NCI-H526 treated with DMSO at 0.1 percent for 48 hours (cell line): ENCODE measurements around the gene AANAT.
A peak's percentile ranks its signal among the peaks of the same experiment; 100 is the strongest.

ENCODE experiments used
- DNase-seq: peaks from one replicate; lab custom pipeline; 2025; lab: John Stamatoyannopoulos, UW

Gene AANAT

DNA sequence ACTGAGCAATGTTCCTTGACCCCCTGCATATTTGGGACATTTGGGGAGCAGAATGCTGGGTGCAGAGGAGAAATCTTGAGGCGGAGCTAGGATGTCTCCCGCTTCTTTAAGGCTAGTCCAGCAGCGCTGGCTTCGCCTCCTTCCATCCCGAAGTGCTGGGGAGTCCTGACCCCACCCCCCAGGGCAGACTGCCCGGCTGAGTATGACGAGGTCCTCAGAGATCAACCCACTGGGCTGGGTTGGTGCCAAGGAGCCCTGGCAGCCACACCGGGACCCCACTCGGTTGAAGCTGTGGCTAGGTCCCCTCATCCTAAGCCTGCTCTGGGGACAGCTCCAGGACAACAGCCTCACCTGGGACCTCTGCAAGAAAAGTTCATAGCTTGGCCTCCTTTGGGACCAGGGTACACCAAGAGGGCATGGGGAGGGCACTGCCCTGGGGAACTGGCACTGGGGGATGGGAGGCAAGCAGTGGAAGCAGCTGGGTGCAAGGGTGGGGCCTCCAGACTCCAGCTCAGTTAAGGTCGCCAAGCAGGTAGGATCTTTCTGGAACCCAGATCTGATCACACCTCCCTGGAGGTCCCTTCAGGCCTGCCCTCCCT, 22.8 kb downstream of the AANAT start:
- DNase-seq, result no peak

DNA sequence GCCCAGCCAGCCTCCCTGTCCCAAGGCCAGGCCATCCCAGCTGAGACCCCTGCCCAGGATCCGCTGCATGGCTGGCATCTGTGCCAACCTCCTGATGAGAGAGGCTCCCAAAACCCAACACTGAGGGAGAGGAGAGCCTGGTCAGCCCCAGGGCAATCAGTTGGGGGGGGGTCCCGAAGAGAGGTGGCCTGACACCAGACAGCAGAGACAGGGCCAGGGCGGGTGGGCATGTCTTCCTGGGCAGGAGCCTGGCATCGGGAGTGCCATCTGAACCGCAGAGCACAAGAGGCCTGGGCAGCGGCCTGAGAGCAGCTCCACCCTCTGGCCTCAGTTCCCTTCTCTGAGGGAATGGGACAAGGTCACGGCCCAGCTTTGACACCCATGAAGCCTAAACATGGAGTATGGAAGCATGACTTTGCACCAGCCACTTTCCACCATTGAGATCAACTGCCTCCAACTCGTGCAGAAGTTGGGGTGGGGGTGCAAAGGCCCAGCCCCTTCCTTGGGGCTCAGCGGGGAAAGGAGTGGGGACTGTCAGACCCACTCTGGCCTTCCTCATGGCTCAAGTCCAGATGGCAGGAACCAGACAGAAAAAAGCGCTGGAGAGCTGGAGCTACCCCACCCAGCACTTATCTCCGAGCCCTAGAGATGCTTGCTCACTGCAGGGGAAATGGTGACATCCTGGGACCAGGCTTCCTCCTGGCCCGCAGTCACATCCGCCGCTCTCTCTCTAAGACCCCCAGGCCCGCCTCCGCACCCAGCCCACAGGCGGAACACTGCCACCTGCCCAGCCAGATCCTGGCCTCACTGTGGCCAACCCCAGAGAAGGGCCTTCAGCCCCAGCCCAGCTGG, 24.1 kb downstream of the AANAT start:
- DNase-seq, result no peak

DNA sequence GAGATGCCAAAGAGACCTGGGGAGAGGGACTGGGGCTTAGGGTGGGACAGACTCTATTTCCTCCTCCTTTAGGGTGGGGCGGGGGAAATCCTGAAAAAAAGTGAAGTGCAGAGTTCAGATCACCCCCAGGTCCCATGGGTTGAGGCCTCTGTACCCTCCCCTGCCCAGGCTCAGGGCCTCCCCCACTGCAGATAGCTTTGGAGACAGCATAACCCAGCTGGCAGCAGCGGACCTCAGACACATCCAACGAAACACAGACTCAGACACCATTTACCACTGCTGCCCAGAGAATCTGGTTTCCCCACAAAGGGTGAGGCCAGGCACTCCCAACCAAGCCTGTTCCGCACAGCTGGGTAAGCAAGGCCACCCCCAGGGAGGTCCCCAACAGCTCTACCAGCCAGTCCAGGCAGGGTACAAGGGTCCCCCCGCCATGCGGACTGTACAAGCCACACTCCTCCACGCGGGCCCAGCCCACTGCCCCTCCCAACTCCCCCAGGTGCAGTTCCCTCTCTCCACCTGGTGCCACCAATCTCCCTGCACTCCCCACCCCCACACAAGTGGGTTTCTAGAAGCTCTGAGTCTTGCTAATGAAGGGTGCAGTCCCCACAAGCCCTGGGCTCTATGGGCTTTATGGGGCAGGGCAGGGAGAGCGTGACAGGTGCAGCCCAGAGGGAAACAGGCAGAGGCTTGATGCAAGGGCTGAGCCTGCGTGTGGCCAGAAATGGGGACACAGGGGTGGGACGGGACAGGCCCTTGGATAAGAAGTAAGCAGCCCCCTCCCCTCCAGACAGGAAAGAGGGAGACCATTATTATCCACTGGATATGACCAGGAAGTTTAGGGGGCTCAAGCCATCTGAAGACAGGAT, 25.0 kb downstream of the AANAT start:
- DNase-seq, result no peak

- no peak for DNase-seq
Observed at GRCh38 chr17:76492989-76493501, 25.6 kb downstream of the AANAT start.

- DNase-seq, result no peak
Observed at GRCh38 chr17:76493505-76494167, 26.2 kb downstream of the AANAT start.

DNA sequence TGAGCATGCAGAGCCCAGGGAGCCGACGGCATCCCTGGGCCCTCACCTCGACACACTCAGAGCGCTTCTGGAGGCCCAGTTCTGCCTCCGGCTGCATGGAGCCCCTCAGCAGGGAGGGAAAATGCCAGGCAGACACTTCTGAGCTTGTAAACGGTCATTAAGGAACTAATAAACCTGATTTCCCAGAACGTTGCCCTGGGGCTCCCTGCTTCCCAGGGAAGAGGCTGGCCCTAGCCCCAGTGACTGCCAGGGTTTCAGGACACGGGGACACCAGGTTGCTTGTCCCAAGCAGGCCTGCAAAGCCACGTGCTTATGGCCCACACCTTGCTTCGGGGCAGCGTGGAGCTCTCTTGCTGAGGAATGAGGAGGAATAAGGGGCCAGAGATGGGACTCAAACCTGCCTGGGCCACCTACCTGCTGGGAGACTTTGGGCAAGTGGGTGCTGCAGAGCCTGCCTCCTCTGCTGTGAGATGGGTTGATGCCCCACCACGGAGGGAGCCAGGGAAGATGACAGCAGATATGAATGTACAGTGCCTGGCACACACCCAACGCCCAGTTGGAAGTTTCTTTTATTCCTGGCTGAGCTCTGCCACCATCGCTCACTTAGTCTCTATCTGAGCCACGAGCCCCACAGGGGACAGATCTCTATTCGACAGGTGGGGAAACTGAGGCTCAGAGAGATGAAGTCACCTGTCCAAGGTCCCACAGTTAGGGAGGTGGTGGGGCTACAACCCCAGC, 28.4 kb downstream of the AANAT start:
- DNase-seq, result no peak

- DNase-seq, result no peak
Observed at GRCh38 chr17:76496464-76496863, 29.1 kb downstream of the AANAT start.

DNA sequence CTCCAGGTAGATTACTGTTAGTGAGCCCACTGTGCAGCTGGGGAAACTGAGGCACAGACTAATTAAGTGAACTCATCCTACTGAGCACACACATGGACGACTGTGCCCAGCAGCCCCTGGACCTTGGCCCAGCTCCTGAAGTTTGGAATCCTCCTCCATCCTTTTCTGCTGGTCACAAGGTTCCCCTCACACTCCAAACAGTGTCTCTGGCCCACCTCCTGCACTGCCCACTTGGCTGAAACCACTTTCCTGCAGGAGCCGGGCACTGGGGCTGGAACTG, 30.2 kb downstream of the AANAT start:
- DNase-seq, result no peak

DNA sequence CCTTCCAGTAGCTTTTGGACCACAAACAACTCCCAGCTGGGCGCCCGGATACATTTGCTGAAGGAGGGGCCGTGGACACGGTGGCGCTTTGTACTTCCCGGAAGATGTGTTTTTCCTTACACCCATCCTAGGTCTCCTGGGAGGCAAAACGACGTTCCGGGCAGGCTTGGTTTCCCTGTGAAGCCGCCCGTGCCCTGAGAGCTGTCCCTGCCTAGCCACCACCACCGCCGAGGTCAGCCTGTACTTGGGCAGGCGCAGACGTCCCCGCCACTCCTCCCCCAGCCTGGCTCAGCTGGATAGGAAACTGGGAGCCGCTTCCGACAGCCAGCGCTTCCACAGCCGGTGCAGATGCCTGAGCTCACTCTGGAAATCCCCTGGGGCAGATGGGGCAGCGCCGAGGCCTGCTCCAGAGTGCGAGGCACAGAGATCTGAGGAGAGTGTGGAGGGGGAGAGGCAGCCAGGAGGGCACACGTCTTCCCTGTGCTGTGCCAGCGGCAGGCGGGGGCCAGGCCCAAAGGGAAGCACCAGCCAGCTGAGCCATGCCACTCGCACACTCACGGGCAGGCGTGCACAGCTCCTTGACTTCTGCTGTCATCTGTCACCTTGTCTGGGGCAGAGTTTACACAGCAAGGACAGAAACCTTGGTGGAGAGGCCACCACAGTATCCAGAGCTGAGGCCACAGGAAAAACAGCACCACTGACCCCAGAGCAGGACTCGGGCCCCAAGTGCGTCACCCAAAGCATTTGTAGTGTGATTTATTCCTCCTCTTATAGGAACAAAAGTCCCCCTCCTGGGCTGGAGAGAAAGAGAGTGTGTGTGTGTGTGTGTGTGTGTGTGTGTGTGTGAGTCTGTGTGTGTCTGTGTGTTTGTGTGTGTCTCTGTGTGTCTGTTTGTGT, 30.8 kb downstream of the AANAT start:
- peak; percentile 67 for DNase-seq

GRCh38 chr17:76498876-76499251, 31.5 kb downstream of the AANAT start:
- DNase-seq, result no peak

DNA sequence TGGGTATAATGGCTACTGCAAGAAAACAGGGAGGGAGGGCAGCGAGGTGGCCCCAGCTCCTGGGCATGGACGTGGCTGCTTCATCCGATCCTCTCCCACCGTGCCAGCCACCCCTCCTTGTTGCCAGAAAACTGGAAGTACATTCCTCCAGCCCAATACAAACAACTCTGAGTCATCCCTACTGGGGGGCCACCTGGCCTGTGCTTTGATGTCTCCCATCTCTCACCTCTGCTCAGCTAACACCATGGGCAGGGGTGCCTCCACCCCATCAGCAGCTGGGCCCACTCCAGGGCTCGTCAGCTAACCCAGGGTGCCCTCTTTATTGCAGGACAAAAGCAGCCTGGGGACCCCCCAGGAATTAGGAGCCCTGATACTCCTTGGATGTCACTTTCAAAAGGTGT, 31.9 kb downstream of the AANAT start:
- no peak for DNase-seq

DNA sequence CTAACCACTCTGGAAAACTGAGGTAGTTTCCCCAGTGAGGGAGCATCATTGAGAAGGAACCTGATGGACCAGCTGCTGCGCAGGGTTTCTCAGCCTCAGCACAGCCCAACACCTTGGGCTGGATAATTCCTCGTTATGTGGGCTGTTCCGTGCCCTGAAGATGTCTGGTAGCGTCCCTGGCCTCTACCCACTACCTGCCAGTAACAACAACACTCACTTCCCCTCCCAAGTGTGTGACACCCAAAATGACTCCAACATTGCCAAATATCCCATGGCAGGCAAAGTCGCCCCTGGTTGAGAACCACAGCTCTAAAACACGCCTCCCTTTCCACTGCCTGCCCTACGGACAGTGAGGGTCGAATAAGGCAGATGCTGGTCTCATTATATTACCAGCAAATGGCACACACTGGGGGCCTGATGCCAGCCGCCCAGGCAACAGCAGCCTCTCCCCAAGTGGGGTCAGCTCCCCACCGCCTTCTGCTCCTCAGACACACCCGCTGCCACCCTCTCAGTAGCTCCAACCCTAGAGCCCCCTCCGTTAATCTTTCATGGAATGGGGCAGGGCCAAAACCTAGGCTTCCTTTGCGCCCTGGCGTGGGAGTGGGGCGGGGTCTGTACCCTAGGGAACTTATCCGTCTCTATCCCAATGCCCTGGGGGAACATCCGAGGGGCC, 32.8 kb downstream of the AANAT start:
- no peak for DNase-seq

DNA sequence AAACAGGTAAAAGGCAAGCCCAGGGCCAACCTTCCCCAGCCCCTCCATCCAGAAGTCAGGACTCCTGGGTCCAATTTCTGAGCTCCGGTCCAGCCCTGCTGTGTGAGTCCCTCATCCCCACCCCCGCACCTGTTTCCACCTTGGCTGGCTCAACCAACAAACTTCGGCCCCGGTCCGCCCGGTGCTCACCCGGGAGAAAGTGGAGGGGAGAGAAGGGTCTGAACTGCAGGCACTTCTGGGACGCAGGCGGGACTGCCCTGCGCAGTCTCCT, 33.3 kb downstream of the AANAT start:
- DNase-seq, result no peak

DNA sequence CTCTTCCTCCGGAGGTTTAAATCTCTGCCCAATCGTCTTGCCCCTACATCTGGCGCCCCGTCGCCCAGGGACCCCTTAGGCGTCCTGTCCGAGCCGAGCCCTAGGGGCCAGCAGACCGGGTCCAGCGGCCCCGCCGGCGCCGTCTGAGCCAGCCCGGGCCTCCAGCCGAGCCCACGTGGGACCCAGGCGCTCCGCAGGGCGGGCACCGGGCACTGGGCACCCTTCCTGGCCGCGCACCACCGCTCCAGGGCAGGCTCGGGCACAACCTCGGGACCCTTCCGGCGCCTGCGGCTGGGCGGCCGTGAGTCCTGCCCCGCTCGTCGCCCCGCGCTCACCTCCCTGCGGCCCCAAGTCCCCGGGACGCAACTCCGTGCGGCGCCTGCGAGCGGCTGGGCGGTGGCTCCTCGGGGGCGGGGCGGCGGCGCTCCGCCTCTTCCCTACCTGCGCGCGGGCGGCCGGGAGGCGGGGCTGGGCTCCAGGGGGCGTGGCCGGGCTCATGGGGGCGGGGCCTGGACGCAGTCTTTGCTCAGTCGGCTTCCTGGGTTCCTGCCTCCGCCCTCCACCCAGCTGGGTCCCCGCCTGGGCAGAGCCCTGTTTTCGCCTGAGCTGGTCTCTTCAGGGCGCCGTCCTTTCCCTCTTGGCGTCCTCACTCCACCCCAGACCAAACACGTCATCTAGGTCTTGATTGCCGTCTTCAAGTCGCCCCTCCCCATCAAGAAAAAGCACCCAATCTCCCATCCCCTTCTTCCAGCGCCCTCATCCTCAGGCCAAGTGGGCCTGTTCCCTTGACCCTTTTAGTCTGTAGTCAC, 33.8 kb downstream of the AANAT start, which contains the start of gene RHBDF2:
Gene RHBDF2 (minus strand): TSS at position 406 of the 809 bp plus-strand sequence. CDS start 19,899 bp downstream, outside the sequence.
- peak; percentile 50 for DNase-seq

GRCh38 chr17:76501827-76502307, 34.5 kb downstream of the AANAT start:
- DNase-seq, result no peak

GRCh38 chr17:76502341-76503211, 35.2 kb downstream of the AANAT start:
- DNase-seq, result no peak

- DNase-seq, result no peak
Observed at GRCh38 chr17:76504117-76504516, 36.7 kb downstream of the AANAT start.
